HG03135 (cell line): ENCODE measurements around the gene KIRREL3.

ENCODE experiments used
- ATAC-seq: cut with Tn5 transposase; IDR thresholded peaks from one replicate; pipeline ENCODE4 v1.9.1; 2021; ENCODE audit warnings: mild to moderate bottlenecking, moderate library complexity; ENCODE audit not compliant: unreplicated experiment

Gene KIRREL3

DNA sequence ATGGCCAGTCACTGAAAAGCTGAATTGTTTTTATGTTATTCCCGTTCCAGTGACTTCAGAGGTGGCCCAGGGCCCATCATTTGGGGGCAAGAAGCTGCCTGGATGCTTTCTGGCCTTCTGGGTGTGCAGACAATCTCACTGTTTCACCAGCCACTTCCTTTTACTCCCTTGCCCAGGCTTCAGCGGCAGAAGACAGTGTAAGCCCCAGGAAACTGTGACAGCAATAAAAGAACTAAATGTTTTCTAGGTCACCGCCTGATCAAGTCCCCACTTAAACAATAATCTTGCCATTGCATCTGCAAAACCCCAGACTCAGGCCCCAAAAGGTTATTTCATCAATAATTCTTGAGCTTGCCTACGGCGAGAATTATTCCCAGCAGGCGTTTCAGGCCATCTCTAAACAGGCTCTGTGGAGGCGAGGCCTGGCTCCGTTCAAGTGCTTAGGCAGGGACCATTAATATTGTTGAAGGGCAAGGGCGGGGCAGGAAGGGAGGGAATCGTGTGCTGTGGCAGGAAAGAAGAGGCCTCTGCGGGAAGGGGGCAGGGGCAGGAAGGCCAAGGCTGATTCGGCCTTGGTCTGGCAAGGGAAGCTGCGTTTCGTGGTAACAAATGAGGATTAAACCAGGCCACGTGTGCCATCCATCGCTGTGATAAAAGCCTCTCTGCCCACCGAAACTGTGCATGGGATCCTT lies 252.3 kb downstream of the KIRREL3 start:
- ATAC-seq, result no peak

DNA sequence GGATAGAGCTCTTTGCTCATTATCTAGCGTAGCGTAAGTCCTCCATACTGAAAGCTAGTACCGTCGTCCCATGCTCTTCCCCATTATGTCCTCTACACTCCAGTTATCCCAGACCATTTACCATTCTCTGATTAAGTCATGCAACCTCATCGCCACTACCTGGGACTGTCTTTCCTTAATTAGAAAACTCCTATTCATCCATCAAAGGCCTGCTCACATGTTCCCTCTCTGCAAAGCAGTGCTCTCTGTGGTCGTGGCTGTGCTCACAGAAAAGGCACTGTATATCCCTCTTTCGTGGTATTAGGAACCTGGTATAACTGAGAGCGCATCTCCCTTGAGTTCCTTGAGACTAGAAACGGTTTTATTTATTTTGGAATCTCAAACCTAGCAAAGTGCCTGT lies 253.3 kb downstream of the KIRREL3 start:
- ATAC-seq, result no peak

DNA sequence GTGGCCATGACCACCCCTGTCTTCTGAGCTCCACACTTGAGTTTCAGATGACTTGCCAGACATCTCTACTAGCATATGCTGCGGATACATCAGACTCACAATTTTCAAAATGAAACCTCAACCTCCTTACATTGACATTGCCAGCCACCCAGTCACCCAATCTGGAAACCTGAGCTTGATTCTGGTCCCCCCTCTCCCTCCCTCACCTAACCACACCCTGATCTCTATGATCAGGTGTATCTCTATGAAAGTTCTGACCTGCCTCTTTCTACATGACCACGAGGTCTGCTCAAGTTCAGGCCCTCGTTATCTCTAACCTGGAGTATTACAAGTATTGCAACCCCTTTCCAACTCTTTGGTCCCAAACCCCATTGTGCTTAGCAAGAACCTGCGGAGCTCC lies 254.1 kb downstream of the KIRREL3 start:
- no peak for ATAC-seq

DNA sequence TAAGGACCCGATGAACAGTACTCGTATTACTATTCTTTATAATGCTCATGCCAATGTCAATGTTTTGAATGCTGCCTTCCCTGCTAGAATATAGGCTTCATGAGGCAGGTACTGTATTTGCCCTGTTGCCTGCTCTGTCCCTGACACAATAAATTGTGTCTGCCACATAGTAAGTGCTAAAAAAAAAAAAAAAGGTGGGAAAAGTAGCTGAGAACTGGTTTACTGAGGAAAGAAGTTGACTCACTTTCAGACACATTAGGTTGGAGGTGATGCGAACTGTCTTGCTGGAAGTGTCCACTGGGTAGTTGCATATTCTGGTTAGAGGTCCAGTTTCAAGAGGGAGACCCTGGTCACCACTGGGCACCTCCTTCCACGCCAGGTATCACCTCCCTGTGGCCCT lies 255.9 kb downstream of the KIRREL3 start:
- no peak for ATAC-seq

DNA sequence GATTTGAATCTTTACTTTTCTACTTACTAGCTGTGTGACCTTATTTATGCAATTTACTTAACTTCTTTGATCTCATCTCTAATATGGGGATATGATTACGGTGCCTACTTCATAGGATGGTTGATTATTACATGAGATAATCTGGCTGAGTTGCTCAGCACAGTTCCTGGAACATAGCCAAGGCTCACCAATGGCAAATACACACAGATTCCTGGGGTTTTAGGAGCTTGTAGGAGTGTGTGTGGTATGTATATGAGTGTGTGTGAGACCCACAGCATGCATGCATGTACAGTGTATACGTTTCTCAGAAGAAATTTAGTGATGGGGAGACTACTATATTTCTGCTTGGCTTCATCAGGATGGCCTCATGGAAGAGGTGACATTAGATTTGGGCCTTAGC lies 256.9 kb downstream of the KIRREL3 start:
- no peak for ATAC-seq

DNA sequence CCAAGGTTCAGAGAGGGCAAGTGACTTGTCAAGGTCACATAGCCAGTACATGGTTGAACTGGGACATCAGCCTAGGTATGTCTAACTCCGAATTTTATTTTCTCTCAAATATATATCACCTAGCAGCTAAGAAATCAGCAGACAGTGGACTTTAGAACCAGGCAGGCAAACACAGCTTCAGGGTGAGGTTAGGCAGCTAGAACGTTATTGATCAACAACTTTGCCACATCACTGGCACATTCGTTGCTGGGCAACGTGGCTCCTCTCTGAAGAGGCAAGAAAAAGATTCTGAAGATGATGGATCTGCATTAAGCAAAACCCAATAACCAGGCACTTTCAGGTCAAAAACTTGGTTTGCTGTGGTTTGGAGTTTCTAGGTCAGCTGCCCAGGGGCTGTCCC lies 258.0 kb downstream of the KIRREL3 start:
- no peak for ATAC-seq

GRCh38 chr11:126740846-126741245 lies 259.7 kb downstream of the KIRREL3 start:
- ATAC-seq, result no peak

DNA sequence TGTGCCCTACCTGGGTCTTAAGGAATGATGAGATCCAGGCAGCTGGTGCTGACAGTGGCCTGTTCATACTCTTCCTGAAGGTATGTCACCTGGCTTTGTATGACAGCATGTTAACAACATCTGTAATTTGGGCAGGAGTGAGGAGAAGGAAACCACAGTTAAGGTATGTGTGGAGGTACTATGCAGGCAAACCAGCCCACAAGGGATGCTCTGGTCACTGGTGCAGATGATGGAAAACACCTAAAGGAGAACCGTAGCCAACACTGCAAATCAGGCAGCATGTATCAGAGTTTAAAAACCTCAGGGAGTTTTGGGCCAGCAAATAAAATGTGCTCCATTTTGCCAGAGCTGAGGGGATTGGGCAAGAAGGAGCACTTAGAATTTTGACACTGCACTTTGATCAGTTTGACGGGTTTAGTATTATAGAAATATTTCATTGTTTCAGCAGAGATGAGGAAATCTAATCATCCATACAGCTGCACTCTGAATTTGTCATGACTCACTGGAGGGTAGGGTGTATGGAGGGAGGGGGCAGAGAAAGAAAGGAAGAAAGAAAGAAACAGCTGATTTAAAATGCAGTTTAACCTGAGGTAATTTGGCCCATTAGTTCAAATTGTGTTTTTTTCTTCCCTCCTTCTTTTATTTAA lies 260.9 kb downstream of the KIRREL3 start:
- ATAC-seq, result no peak

DNA sequence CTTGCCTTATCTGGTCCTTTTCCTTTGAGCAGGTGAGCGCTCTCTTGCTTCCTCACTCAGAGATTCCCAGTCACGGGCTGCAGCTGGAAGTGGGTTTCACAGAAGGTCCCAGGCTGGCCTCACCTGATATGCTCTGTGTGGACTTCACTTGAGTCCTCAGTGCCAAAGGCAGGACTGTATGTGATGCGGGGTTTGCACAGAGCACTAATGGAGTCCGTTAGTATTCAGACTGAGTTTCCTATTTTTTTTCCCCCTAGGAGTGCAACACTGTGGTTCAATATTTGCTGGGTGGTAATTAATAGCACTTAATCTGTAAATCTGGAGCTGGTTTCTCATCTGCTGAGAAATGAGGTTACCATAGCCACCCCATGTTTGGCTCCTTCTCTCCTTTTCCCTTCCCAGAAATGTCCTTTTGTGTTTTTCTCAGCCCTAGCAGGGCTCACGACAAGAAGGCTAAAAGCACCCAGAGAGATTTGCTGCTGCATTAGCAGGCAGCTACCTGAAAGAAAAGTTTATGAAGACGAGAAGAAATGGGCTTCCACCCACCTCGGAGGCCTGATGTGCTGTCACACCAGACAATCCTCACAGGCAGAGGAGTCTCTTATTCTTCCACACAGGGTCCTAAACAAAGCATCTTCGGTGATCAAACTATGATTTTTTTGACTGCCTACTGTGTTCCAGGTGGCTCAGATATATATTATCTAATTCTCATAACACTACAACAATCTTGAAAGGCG lies 262.1 kb downstream of the KIRREL3 start:
- ATAC-seq, result no peak

GRCh38 chr11:126736682-126737572 lies 263.6 kb downstream of the KIRREL3 start:
- no peak for ATAC-seq

- ATAC-seq, result no peak
Measured at GRCh38 chr11:126734752-126735151, 265.8 kb downstream of the KIRREL3 start.

DNA sequence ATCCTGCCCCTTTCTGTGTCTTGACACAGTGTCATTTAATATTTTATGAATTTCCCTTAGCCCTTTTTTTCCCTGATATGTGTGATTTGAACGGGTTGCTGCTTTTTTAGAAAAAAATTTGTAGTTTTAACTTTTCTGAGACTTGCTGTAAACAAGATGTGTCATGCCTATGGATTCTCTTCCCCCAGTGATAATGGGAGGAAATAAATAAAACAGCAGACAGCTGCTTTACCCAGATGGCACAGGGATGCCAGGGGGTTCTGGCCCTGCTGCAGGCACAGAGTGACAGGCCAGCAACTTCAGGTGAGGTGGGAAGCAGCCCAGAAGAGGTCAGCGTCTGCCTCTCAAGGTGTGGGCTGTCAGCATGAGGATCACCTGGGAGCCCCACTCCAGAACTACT lies 266.9 kb downstream of the KIRREL3 start:
- no peak for ATAC-seq

DNA sequence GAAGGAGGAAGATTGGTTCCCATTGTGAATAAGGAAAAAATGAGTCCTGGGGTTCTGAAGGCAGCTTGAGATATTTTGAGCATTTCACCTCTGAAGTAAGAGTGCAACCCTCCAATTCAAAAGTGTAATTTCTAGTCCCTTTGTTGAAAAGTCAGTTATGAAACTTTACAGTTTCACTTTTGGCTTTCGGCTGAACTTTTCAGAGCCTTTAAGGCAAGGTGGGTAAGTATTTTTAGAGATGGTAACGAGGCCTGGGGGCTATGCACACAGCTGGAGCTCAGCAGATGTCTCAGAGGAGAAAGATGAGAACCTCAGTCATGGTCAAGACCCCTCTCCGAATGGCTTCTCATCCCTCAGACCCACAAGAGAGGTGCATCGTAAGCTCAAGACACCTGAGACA lies 267.6 kb downstream of the KIRREL3 start:
- no peak for ATAC-seq

DNA sequence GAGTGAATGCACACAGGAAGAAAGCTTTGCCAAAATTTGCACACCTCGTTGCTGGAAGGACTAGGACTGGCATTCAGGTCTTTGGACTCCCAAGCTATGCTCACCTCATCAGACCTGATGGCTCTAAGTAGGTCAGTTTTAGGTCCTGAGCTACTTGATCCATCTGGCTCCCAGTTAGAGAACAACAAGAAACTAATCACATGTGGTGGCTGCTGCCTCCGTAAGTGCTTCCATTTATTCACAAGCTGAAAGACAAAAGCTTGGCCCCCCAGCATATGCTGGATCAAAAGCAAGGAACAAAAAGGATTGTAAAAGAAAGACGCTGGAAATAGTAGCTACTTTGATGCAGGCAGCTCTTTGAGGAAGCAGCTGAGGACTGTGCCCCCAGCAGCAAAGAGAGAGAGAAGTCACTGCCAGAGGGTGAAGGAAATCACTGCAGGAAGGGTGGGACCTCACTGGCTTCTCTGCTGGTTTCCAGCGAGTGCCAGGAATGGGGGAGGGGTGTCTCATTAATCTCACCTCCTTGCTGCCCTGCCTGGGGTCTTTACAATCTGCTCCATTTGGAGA lies 268.9 kb downstream of the KIRREL3 start:
- no peak for ATAC-seq

GRCh38 chr11:126727381-126727780 lies 273.2 kb downstream of the KIRREL3 start:
- no peak for ATAC-seq

- no peak for ATAC-seq
Measured at GRCh38 chr11:126725521-126725920, 275.0 kb downstream of the KIRREL3 start.

DNA sequence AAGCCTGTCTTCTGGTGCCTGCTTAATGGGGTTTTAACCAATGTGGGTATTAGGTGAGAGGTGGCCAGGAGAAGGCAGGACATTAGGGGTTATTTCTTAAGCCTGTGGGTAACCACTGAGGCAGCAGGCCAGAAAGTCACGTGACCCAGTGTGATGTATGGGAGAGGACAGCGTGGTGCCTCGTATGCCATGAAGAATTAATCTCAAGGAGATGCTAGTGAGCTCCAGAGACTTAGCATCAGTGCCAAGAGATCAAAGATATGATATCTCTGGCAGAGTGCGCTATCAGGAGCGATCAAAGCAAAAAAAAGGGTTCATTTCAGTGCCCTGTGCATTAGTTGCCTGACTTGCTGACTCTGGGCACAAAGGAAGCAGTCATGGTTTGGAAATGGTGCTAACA lies 275.5 kb downstream of the KIRREL3 start:
- ATAC-seq, result no peak

GRCh38 chr11:126723665-126724045 lies 276.9 kb downstream of the KIRREL3 start:
- no peak for ATAC-seq

DNA sequence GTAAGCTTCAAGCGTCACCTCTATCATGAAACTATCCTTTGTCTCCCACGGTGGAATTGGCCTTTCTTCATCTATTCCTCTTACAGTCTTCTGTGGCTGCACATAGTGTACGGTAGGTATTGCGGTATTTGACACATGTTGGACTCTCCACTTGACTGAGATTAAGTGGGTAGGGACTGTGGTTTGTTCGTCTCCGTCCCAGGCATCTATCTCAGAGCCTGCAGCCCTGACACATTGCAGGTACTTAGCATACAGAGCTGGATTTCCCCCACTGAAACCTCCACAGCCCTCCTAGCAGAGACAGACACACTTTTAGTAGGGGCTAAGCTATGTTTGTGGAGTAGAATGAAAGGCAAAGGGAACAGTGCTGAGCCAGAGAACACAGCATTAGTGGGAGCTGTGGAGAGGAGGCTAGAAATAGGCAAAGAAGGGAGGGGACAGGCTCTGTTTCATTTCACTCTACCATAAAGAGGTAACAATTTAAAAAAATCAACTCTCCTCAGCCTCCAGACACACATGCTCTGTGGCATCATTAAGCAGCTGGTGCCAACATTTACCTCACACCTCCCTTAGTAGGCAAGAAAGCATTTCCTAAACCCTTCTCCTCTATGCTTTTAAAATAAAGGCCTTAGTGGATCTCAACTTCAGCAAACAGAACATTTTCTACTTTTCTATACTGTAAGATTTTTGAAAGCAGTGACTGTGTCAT lies 277.5 kb downstream of the KIRREL3 start:
- no peak for ATAC-seq

DNA sequence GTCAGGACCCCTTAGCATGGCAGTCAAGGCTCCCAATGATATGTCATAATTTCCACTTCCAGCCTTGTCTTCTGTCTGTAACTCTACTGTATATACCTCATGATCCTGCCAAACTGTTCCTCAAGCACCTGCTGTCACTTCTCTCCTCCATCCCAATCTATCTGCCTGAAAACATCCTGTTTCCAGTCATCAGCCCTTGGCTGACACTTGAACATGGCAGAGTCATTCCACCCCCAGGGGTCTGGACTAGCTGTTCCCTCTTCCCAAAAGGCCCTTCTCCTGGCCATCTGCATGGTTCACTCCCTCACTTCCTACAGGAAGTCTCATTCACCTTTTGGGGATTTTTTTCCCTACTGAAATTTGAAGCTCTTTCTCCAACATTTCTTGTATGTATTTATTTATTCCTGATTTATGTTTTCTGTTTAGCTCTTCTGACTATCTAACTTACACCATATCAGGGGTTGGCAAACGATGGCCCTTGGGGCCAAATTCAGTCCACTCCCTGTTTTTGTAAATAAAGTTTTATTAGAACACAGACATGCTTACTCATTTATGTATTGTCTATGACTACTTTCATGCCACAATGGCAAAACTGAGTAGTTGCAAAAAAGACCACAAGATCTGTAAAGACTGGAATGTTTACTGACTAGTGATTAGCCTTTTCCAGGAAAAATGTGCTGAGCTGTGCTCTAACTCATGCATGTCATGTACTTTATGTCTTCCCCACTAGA lies 278.4 kb downstream of the KIRREL3 start:
- ATAC-seq, result no peak
